GM18498 (cell line): ENCODE results near the gene ME3.

ENCODE experiments used
- ATAC-seq: cut with Tn5 transposase; IDR thresholded peaks from one replicate; pipeline ENCODE4 v1.9.1; 2021; ENCODE audit warnings: mild to moderate bottlenecking, moderate library complexity; ENCODE audit not compliant: unreplicated experiment

ME3 gene

GRCh38 chr11:86497310-86497709 is 175.1 kb downstream of the ME3 start:
- no peak for ATAC-seq

GRCh38 chr11:86495351-86495750 is 177.1 kb downstream of the ME3 start:
- ATAC-seq: no peak

GRCh38 chr11:86492370-86493010 is 179.9 kb downstream of the ME3 start:
- ATAC-seq: no peak

- no peak for ATAC-seq
Measured at GRCh38 chr11:86491027-86491426, 181.4 kb downstream of the ME3 start.

GRCh38 chr11:86490582-86490981 is 181.8 kb downstream of the ME3 start:
- ATAC-seq: no peak

GRCh38 chr11:86489442-86489841 is 183.0 kb downstream of the ME3 start:
- ATAC-seq: no peak

- ATAC-seq: no peak
Measured at GRCh38 chr11:86488553-86488952, 183.9 kb downstream of the ME3 start.

- ATAC-seq: no peak
Measured at GRCh38 chr11:86487671-86488070, 184.7 kb downstream of the ME3 start.

- peak; percentile 62 for ATAC-seq
Measured at GRCh38 chr11:86486261-86487030, 186.0 kb downstream of the ME3 start.

- ATAC-seq: no peak
Measured at GRCh38 chr11:86484795-86485166, 187.6 kb downstream of the ME3 start.

GRCh38 chr11:86483940-86484794 is 188.2 kb downstream of the ME3 start:
- ATAC-seq: no peak

GRCh38 chr11:86483610-86483939 is 188.8 kb downstream of the ME3 start:
- no peak for ATAC-seq

GRCh38 chr11:86482692-86483091 is 189.7 kb downstream of the ME3 start:
- ATAC-seq: no peak

- ATAC-seq: no peak
Measured at GRCh38 chr11:86481399-86481798, 191.0 kb downstream of the ME3 start.

GRCh38 chr11:86478348-86478747 is 194.1 kb downstream of the ME3 start:
- ATAC-seq: no peak

GRCh38 chr11:86477495-86478155 is 194.8 kb downstream of the ME3 start:
- no peak for ATAC-seq

GRCh38 chr11:86476109-86476861 is 196.1 kb downstream of the ME3 start:
- no peak for ATAC-seq

- ATAC-seq: no peak
Measured at GRCh38 chr11:86475027-86475426, 197.4 kb downstream of the ME3 start.

- ATAC-seq: no peak
Measured at GRCh38 chr11:86473991-86474833, 198.2 kb downstream of the ME3 start.
